ENCODE measurements around the gene RIC8B. TPM values are rescaled to one million over a fixed set of nuclear protein-coding genes. Genes with fewer than 3 reads are reported as not detected.

Gene RIC8B
- total RNA-seq, 1 donor from 2014 or later = 22.5 TPM

DNA sequence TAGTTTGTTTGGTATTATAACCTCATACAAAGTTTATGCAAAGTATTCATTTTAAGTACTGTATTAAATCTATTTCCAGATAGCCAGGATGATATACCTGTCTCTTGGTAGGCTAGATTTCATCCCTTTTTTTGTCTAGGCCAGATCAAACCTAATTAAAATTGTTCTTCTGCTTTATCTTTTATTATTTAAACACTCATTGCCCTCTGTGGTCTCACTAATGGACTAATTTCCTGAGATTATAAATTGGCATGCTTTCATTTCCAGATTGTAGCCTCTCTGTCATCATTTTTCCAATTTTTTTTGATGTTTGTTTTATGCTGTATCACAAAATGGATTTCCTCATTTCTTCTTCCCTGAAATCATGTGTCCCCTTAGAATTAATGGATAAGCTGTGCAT, 95.6 kb downstream of the RIC8B start:
- no peak for DNase-seq (ENCODE audit: low spot score in 2 of 2, unreplicated experiment in 2 of 2)
- H3K36me3 Mint-ChIP-seq = peaks cover 9% of the 10 kb centered on the region
- no peak overlapping the region for H3K4me3 Mint-ChIP-seq
- no peaks in the 10 kb centered on the region for H3K4me1 Mint-ChIP-seq
- no peak overlapping the region for H3K27ac Mint-ChIP-seq
- TF ChIP-seq, protein P1, sequence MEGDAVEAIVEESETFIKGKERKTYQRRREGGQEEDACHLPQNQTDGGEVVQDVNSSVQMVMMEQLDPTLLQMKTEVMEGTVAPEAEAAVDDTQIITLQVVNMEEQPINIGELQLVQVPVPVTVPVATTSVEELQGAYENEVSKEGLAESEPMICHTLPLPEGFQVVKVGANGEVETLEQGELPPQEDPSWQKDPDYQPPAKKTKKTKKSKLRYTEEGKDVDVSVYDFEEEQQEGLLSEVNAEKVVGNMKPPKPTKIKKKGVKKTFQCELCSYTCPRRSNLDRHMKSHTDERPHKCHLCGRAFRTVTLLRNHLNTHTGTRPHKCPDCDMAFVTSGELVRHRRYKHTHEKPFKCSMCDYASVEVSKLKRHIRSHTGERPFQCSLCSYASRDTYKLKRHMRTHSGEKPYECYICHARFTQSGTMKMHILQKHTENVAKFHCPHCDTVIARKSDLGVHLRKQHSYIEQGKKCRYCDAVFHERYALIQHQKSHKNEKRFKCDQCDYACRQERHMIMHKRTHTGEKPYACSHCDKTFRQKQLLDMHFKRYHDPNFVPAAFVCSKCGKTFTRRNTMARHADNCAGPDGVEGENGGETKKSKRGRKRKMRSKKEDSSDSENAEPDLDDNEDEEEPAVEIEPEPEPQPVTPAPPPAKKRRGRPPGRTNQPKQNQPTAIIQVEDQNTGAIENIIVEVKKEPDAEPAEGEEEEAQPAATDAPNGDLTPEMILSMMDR (IDR thresholded peaks at IDR 0.05; ENCODE audit: unreplicated experiment) = no peak
- H3K9me3 Mint-ChIP-seq = no peaks in the 10 kb centered on the region
- H3K27me3 Mint-ChIP-seq (ENCODE audit: low read depth) = no peaks in the 10 kb centered on the region

DNA sequence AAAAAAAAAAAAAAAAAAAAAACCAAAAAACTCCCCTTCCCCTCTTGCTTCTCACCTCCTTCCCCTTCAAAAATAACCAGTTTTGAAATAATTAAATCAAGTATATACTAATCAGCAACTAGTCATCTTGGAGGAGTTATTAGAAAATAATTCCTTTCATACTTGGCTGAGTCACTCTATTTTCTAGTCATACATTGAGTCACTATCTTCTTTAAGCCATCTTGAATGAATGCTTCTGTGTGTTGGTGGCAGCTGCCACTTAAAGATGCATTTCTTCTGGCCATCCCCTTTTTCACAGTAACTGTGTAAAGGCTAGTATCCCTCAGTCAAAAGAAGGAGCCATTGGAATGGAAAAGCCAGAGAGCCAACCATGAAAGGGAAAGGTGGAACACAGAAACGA, 97.0 kb downstream of the RIC8B start:
- Mint-ChIP-seq H3K4me3 (no peak overlapping the region), H3K27me3 (ENCODE audit: low read depth) (no peaks in the 10 kb centered on the region), H3K4me1 (no peaks in the 10 kb centered on the region), H3K9me3 (no peaks in the 10 kb centered on the region), H3K36me3 (peaks cover 9% of the 10 kb centered on the region), H3K27ac (no peak overlapping the region)
- TF ChIP-seq, protein P1 (IDR thresholded peaks at IDR 0.05; ENCODE audit: unreplicated experiment) = no peak
- DNase-seq (ENCODE audit: low spot score in 2 of 2, unreplicated experiment in 2 of 2) = no peak

DNA sequence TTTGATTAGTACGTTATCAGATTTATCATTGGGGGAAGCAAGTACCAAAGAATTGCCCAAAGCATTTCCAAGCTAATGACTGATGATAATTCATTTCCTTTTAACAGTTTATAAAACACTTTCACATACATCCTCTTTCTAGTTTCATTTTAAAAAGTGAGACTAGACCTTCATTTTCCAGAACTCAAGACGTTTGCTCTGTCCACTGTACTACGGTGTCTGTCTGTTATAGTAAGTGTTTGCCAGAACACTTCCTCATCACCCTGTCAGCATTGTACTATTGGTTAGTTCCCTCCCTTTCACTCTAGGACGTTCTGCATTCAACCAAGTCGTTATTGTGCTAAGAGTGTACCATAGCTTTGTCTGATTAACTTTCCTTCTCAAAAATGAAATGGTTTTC, 99.5 kb downstream of the RIC8B start:
- H3K9me3 Mint-ChIP-seq = no peaks in the 10 kb centered on the region
- no peak for DNase-seq (ENCODE audit: low spot score in 2 of 2, unreplicated experiment in 2 of 2)
- H3K4me1 Mint-ChIP-seq = no peaks in the 10 kb centered on the region
- no peak overlapping the region for H3K4me3 Mint-ChIP-seq
- H3K27me3 Mint-ChIP-seq (ENCODE audit: low read depth) = no peaks in the 10 kb centered on the region
- TF ChIP-seq, protein P1 (IDR thresholded peaks at IDR 0.05; ENCODE audit: unreplicated experiment) = no peak
- peaks cover 9% of the 10 kb centered on the region for H3K36me3 Mint-ChIP-seq
- no peak overlapping the region for H3K27ac Mint-ChIP-seq

DNA sequence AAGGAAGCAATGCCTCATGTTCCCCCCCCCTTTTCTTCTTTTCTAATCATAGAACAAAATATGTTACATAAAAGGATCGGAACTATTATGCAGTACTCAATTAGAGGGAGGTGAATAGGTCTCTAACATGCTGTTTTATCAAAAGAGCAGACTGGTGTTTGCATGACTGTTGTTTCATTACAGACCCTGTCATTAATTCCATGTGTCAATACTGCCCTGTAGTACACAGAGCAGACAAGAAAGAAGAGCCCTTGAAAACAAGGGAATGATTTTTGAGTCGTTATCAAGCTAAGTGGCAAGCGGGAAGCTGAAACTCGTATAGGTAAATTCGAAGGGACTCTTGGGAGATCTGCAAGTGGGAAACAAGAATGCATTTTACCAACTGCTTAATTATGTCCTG, 104.3 kb downstream of the RIC8B start:
- H3K9me3 Mint-ChIP-seq = no peaks in the 10 kb centered on the region
- H3K27ac Mint-ChIP-seq = no peak overlapping the region
- H3K4me1 Mint-ChIP-seq = no peaks in the 10 kb centered on the region
- H3K27me3 Mint-ChIP-seq (ENCODE audit: low read depth) = no peaks in the 10 kb centered on the region
- TF ChIP-seq, protein P1 (IDR thresholded peaks at IDR 0.05; ENCODE audit: unreplicated experiment) = no peak
- H3K36me3 Mint-ChIP-seq = peaks cover 28% of the 10 kb centered on the region
- H3K4me3 Mint-ChIP-seq = no peak overlapping the region
- DNase-seq (ENCODE audit: low spot score in 2 of 2, unreplicated experiment in 2 of 2) = no peak

DNA sequence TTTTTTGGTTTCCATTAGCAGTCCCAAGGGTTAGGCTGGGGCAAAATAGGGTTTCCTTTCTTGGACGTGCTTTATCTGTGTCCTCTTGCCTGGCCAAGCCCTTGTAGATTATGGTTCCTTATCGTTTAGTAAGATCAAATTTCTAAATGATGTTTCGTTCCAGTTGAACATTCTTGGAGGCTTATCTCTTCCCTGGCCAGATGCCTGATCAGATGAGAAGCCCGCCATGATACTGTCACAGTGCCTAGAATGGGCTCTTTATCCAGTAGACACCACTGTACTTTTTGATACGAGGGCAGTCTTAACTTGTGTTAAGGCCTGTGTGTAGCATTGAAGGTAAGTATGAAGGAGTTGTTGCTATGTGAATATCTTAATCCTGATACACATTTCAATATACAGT, 105.1 kb downstream of the RIC8B start:
- Mint-ChIP-seq H3K36me3 (peaks cover 28% of the 10 kb centered on the region), H3K4me1 (no peaks in the 10 kb centered on the region), H3K9me3 (no peaks in the 10 kb centered on the region), H3K27ac (no peak overlapping the region), H3K27me3 (ENCODE audit: low read depth) (no peaks in the 10 kb centered on the region), H3K4me3 (no peak overlapping the region)
- TF ChIP-seq, protein P1 (IDR thresholded peaks at IDR 0.05; ENCODE audit: unreplicated experiment) = no peak
- no peak for DNase-seq (ENCODE audit: low spot score in 2 of 2, unreplicated experiment in 2 of 2)

DNA sequence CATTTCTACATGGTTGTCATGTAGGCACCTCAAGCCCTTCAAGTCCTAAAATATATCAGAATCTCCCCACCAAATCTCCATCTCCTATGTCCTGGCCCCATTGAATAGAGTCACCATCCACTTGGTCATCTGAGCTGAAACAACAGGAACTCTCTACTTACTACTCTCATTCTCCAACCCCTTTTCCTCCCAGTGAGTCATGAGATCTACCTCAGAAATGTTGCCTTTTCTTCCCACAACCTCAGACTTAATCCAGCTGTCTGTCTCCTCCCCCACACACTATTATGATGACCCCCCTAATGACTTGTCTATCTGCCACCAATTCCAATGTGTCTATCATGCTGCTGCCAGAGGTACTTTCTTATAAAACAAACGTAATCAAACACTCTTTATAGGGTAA, 108.9 kb downstream of the RIC8B start:
- no peak for DNase-seq (ENCODE audit: low spot score in 2 of 2, unreplicated experiment in 2 of 2)
- no peaks in the 10 kb centered on the region for H3K9me3 Mint-ChIP-seq
- H3K27ac Mint-ChIP-seq = no peak overlapping the region
- H3K4me1 Mint-ChIP-seq = no peaks in the 10 kb centered on the region
- no peaks in the 10 kb centered on the region for H3K27me3 Mint-ChIP-seq (ENCODE audit: low read depth)
- TF ChIP-seq, protein P1 (IDR thresholded peaks at IDR 0.05; ENCODE audit: unreplicated experiment) = no peak
- no peak overlapping the region for H3K4me3 Mint-ChIP-seq
- H3K36me3 Mint-ChIP-seq = peaks cover 32% of the 10 kb centered on the region
